Mammary microvascular endothelial cell (primary cell): ENCODE data around the gene PGA4. TPM values are rescaled to one million over a fixed set of nuclear protein-coding genes. Genes with fewer than 3 reads are reported as not detected.

Source experiments
- total RNA-seq: library from RNA; depleted of rRNA; stranded (reverse); fragments of >200 nt; gene quantifications from 2 replicates; pipeline ENCODE4 v1.2.3, GENCODE V29; 2015

The PGA4 gene
- total RNA-seq, result not detected in 2 replicates

DNA sequence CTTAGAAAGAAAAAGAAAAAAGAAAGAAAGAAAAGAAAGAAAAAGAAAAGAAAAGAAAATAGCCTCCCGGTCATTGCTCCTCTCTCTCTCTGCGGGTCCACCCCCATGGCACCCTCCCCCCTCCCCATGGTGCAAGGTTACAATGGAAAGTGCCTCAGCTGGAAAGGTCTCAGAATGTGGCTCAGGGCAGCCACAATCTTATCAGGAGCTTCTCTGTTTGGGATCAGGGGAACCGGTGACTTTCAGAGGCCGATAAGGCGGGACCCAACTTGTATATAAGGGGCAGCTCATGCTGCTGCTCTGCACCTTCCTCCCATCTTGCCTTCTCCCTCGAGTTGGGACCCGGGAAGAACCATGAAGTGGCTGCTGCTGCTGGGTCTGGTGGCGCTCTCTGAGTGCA, at the start of gene PGA4:
Gene PGA4 (plus strand): TSS at position 301 of the 400 bp plus-strand sequence. CDS start 54 bp downstream, at position 355.

DNA sequence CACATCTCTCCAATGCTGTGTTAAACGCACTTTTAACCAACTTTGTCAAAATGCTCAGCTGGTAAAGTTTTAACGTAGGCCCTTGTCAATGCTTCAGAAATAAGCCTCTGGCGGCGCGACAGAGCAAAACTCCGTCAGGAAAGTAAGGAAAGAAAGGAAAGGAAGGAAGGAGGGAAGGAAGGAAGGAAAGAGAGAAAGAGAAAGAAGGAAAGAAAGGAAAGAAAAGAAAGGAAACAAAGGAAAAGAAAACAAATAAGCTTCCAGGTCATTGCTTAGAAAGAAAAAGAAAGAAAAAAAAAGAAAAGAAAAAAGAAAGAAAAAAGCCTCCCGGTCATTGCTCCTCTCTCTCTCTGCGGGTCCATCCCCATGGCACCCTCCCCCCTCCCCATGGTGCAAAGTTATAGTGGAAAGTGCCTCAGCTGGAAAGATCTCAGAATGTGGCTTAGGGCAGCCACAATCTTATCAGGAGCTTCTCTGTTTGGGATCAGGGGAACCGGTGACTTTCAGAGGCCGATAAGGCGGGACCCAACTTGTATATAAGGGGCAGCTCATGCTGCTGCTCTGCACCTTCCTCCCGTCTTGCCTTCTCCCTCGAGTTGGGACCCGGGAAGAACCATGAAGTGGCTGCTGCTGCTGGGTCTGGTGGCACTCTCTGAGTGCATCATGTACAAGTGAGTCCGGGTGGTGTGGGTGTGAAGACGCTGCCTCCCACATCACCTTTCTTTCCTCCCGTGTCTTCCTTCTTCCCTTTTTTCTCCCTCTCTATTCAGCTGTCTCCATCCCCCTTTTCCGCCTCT, 19.0 kb upstream of the PGA4 start, which contains the start of gene PGA3:
Gene PGA3 (plus strand): TSS at position 566 of the 797 bp plus-strand sequence. CDS start 50 bp downstream, at position 616.

DNA sequence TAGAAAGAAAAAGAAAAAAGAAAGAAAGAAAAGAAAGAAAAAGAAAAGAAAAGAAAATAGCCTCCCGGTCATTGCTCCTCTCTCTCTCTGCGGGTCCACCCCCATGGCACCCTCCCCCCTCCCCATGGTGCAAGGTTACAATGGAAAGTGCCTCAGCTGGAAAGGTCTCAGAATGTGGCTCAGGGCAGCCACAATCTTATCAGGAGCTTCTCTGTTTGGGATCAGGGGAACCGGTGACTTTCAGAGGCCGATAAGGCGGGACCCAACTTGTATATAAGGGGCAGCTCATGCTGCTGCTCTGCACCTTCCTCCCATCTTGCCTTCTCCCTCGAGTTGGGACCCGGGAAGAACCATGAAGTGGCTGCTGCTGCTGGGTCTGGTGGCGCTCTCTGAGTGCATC, 18.7 kb downstream of the PGA4 start, which contains the start of gene PGA5:
Gene PGA5 (plus strand): TSS at position 301 of the 400 bp plus-strand sequence. CDS start 52 bp downstream, at position 353.

Other genes starting within 250 kb of the PGA4 start
- not detected in 2 replicates for gene CD5, start 119.9 kb upstream of the PGA4 start, total RNA-seq
- 17.9 and 23.6 TPM in 2 replicates for gene VPS37C, start 60.9 kb upstream of the PGA4 start, total RNA-seq
- not detected in 2 replicates for gene PGA3, start 18.8 kb upstream of the PGA4 start, total RNA-seq
- gene PGA5, start 18.8 kb downstream of the PGA4 start, total RNA-seq, result not detected in 2 replicates
- 8.7 and 15.9 TPM in 2 replicates for gene VWCE, start 73.0 kb downstream of the PGA4 start, total RNA-seq
- 191 and 196 TPM in 2 replicates for gene DDB1, start 110.8 kb downstream of the PGA4 start, total RNA-seq
- gene TKFC, start 110.9 kb downstream of the PGA4 start, total RNA-seq, result 22.6 and 23.4 TPM in 2 replicates
- gene CYB561A3, start 139.5 kb downstream of the PGA4 start, total RNA-seq, result 40.4 and 45.9 TPM in 2 replicates
- 20.5 and 35.2 TPM in 2 replicates for gene TMEM138, start 140.0 kb downstream of the PGA4 start, total RNA-seq
- gene TMEM216, start 170.2 kb downstream of the PGA4 start, total RNA-seq, result 12.5 and 14.0 TPM in 2 replicates
- gene CPSF7, start 207.6 kb downstream of the PGA4 start, total RNA-seq, result 25.9 and 30.7 TPM in 2 replicates
- 34.9 and 42.6 TPM in 2 replicates for gene SDHAF2, start 207.8 kb downstream of the PGA4 start, total RNA-seq